ENCODE data around the gene ARHGAP32.

The ARHGAP32 gene

GRCh38 chr11:128964463-128964930, 227.6 kb downstream of the ARHGAP32 start:
- TF ChIP-seq ARNTL (CRISPR knock-in tag; IDR thresholded peaks at IDR 0.05; ENCODE audit: borderline replicate concordance, low read depth) = no peak
- no peak for TF ChIP-seq ZNF70 (CRISPR knock-in tag; IDR thresholded peaks at IDR 0.05)
- TF ChIP-seq OSR1 (CRISPR knock-in tag; IDR thresholded peaks at IDR 0.05) = no peak
- no peak for TF ChIP-seq CREB5 (CRISPR knock-in tag; IDR thresholded peaks at IDR 0.05; ENCODE audit: low read depth)
- no peak for TF ChIP-seq TOX (CRISPR knock-in tag; IDR thresholded peaks at IDR 0.05; ENCODE audit: borderline replicate concordance)
- TF ChIP-seq RARB (CRISPR knock-in tag; IDR thresholded peaks at IDR 0.05) = no peak
- no peak for TF ChIP-seq ISL1 (CRISPR knock-in tag; IDR thresholded peaks at IDR 0.05)
- no peak for TF ChIP-seq ZC3H10 (CRISPR knock-in tag; IDR thresholded peaks at IDR 0.05)
- no peak for TF ChIP-seq ZFP30 (CRISPR knock-in tag; IDR thresholded peaks at IDR 0.05)
- TF ChIP-seq ZFP3 (CRISPR knock-in tag; IDR thresholded peaks at IDR 0.05) = no peak
- no peak for ATAC-seq

GRCh38 chr11:128963744-128964325, 228.3 kb downstream of the ARHGAP32 start:
- no peak for ATAC-seq

GRCh38 chr11:128962896-128963295, 229.2 kb downstream of the ARHGAP32 start:
- ATAC-seq = no peak
- TF ChIP-seq CSRNP3 (CRISPR knock-in tag; IDR thresholded peaks at IDR 0.05) = no peak
- TF ChIP-seq CSDC2 (CRISPR knock-in tag; IDR thresholded peaks at IDR 0.05) = no peak
- TF ChIP-seq BACH2 (CRISPR knock-in tag; IDR thresholded peaks at IDR 0.05; ENCODE audit: borderline replicate concordance) = no peak
- TF ChIP-seq RARB (CRISPR knock-in tag; IDR thresholded peaks at IDR 0.05) = no peak
- TF ChIP-seq TOX (CRISPR knock-in tag; IDR thresholded peaks at IDR 0.05; ENCODE audit: borderline replicate concordance) = no peak
- no peak for TF ChIP-seq CREB5 (CRISPR knock-in tag; IDR thresholded peaks at IDR 0.05; ENCODE audit: low read depth)
- no peak for TF ChIP-seq TSHZ2 (CRISPR knock-in tag; IDR thresholded peaks at IDR 0.05)
- TF ChIP-seq GLIS3 (CRISPR knock-in tag; IDR thresholded peaks at IDR 0.05) = no peak
- no peak for TF ChIP-seq ZNF565 (CRISPR knock-in tag; conservative IDR thresholded peaks at IDR 0.05; ENCODE audit: low read depth)
- no peak for TF ChIP-seq ZC3H10 (CRISPR knock-in tag; IDR thresholded peaks at IDR 0.05)
- TF ChIP-seq SNAI2 (CRISPR knock-in tag; IDR thresholded peaks at IDR 0.05) = no peak
- TF ChIP-seq ZNF8 (CRISPR knock-in tag; IDR thresholded peaks at IDR 0.05) = no peak

More at GRCh38 chr11:128963744-128964325, 228.3 kb downstream of the ARHGAP32 start:
- TF ChIP-seq PATZ1 (CRISPR knock-in tag; IDR thresholded peaks at IDR 0.05; ENCODE audit: borderline replicate concordance) (no peak), ARNTL (CRISPR knock-in tag; IDR thresholded peaks at IDR 0.05; ENCODE audit: borderline replicate concordance, low read depth) (no peak), TSHZ2 (CRISPR knock-in tag; IDR thresholded peaks at IDR 0.05) (no peak)
